HCT116 (cell line): ENCODE results near the gene LAYN. TPM values are rescaled to one million over a fixed set of nuclear protein-coding genes. Genes with fewer than 3 reads are reported as not detected.
A peak's percentile ranks its signal among the peaks of the same experiment; 100 is the strongest.

Experiments
- ATAC-seq: fragments of 200-7000 bp; cut with Tn5 transposase; 2 replicates; pipeline ENCODE4 v1.9.1; 2020; ENCODE audit warnings: mild to moderate bottlenecking, moderate library complexity
- BruUV-seq: library from RNA; stranded (reverse); fragments of 400-500 nt; replicated peaks from 2 replicates; lab custom pipeline; 2021; lab: Mats Ljungman, UMichigan
- CTCF ChIA-PET: fragments of 300-600 bp; sonication (Branson Sonifier 250); formaldehyde crosslinking; loops from one replicate; lab custom pipeline; 2021; ENCODE audit warnings: antibody characterized with exemption; lab: Charles Lee
- POLR2A ChIA-PET: fragments of 300-600, 350-600 bp; sonication (Branson Sonifier 250); formaldehyde crosslinking; loops from one replicate; lab custom pipeline; 2021; ENCODE audit warnings: antibody characterized with exemption; lab: Charles Lee
- RAD21 ChIA-PET, 2 experiments: fragments of 300-600 bp; sonication (Branson Sonifier 250); formaldehyde crosslinking; loops; one replicate each; lab custom pipeline; 2023; ENCODE audit warnings: low total read pairs in 2 of 2; ENCODE audit not compliant: uncharacterized antibody in 2 of 2, unreplicated experiment in 2 of 2, low non-redundant PET in 1 of 2; lab: Charles Lee
- DNase-seq: peaks from one replicate; pipeline ENCODE4 v3.0.0-alpha.2; 2010; ENCODE audit warnings: low read depth, low spot score
- H2AFZ ChIP-seq: fragments of 200-600 bp; shearing (Covaris generic), sonication (generic); 2 replicates; pipeline ENCODE4 v1.6.1; 2017; ENCODE audit warnings: low read depth, mixed run types, mixed read lengths, antibody characterized with exemption, low read length; ENCODE audit not compliant: poor library complexity, severe bottlenecking
- H3K27ac ChIP-seq: 2 replicates; pipeline ENCODE4 v1.5.1; 2012; ENCODE audit warnings: low read depth, low read length
- H3K27me3 ChIP-seq: fragments of 200-600 bp; sonication (generic); 2 replicates; pipeline ENCODE4 v1.6.1; 2016; ENCODE audit warnings: mixed run types, low read length, mixed read lengths; ENCODE audit not compliant: insufficient read depth
- H3K36me3 ChIP-seq, 2 experiments: fragments of 200-500 bp in 1 of 2; fragments of 200-600 bp in 1 of 2; sonication (Bioruptor generic) in 1 of 2; sonication (generic) in 1 of 2; 2 replicates each; pipeline versions ENCODE4 v1.5.1 to v1.6.1; 2014 to 2016; ENCODE audit warnings: low read length in 2 of 2, inconsistent platforms in 1 of 2, mixed read lengths in 1 of 2, mixed run types in 1 of 2; ENCODE audit not compliant: insufficient read depth in 2 of 2, control insufficient read depth in 1 of 2
- H3K4me1 ChIP-seq, 2 experiments: fragments of 200-600 bp in 1 of 2; sonication (generic) in 1 of 2; 2 replicates each; pipeline versions ENCODE4 v1.5.1 to v1.6.1; 2012 to 2017; ENCODE audit warnings: low read length in 2 of 2, inconsistent platforms in 1 of 2, mild to moderate bottlenecking in 1 of 2, mixed read lengths in 1 of 2, mixed run types in 1 of 2, moderate library complexity in 1 of 2; ENCODE audit not compliant: insufficient read depth in 2 of 2, control insufficient read depth in 1 of 2
- H3K4me2 ChIP-seq: fragments of 200-600 bp; sonication (generic); 2 replicates; pipeline ENCODE4 v1.6.1; 2017; ENCODE audit warnings: mixed run types, low read length, mixed read lengths
- H3K4me3 ChIP-seq, 2 experiments: fragments of 200-600 bp in 1 of 2; sonication (generic) in 1 of 2; replicated peaks in 1 of 2; 2 replicates each; pipeline ENCODE4 v1.5.1; 2011 to 2016; ENCODE audit warnings: low read length in 2 of 2, control low read depth in 1 of 2, low read depth in 1 of 2, mild to moderate bottlenecking in 1 of 2, mixed read lengths in 1 of 2, mixed run types in 1 of 2
- H3K79me2 ChIP-seq: fragments of 200-600 bp; sonication (generic); 2 replicates; pipeline ENCODE4 v1.6.1; 2017; ENCODE audit warnings: mild to moderate bottlenecking, mixed run types, low read length, moderate library complexity, mixed read lengths; ENCODE audit not compliant: insufficient read depth
- H3K9ac ChIP-seq: fragments of 200-600 bp; sonication (generic); 2 replicates; pipeline ENCODE4 v1.6.1; 2016; ENCODE audit warnings: low read length, mixed read lengths
- H3K9me2 ChIP-seq: fragments of 200-600 bp; sonication (generic), shearing (Covaris generic); 2 replicates; pipeline ENCODE4 v1.6.1; 2017; ENCODE audit warnings: mixed run types, mild to moderate bottlenecking, moderate library complexity; ENCODE audit not compliant: insufficient read depth
- H3K9me3 ChIP-seq, 2 experiments: fragments of 200-500 bp in 1 of 2; fragments of 200-600 bp in 1 of 2; sonication (Bioruptor generic) in 1 of 2; sonication (generic) in 1 of 2; 2 replicates each; pipeline ENCODE4 v1.6.1; 2014 to 2017; ENCODE audit warnings: low read length in 2 of 2, mixed read lengths in 2 of 2, inconsistent platforms in 1 of 2, low read depth in 1 of 2, mild to moderate bottlenecking in 1 of 2, mixed run types in 1 of 2, moderate library complexity in 1 of 2; ENCODE audit not compliant: control insufficient read depth in 1 of 2, insufficient read depth in 1 of 2
- H4K20me1 ChIP-seq: fragments of 200-600 bp; sonication (generic), shearing (Covaris generic); 2 replicates; pipeline ENCODE4 v1.6.1; 2017; ENCODE audit warnings: mixed run types, mild to moderate bottlenecking, moderate library complexity; ENCODE audit not compliant: insufficient read depth
- ATF3 ChIP-seq: IDR thresholded peaks from 2 replicates; pipeline ENCODE4 v1.6.1; 2012
- CBX3 ChIP-seq: IDR thresholded peaks from 2 replicates; pipeline ENCODE4 v1.6.1; 2012; ENCODE audit warnings: low read depth
- CEBPB ChIP-seq: IDR thresholded peaks from 2 replicates; pipeline ENCODE4 v1.6.1; 2012; ENCODE audit warnings: low read depth
- EGR1 ChIP-seq: IDR thresholded peaks from 2 replicates; pipeline ENCODE4 v1.6.1; 2012; ENCODE audit warnings: low read depth
- ELF1 ChIP-seq: IDR thresholded peaks from 2 replicates; pipeline ENCODE4 v1.6.1; 2012; ENCODE audit warnings: low read depth, borderline replicate concordance
- MAX ChIP-seq: IDR thresholded peaks from 2 replicates; pipeline ENCODE4 v1.6.1; 2012
- POLR2AphosphoS5 ChIP-seq: IDR thresholded peaks from 2 replicates; pipeline ENCODE4 v1.6.1; 2011; ENCODE audit warnings: mild to moderate bottlenecking, low read depth, low read length, moderate library complexity
- RAD21 ChIP-seq: IDR thresholded peaks from 2 replicates; pipeline ENCODE4 v1.6.1; 2012; ENCODE audit warnings: low read depth, mild to moderate bottlenecking
- SIN3A ChIP-seq: IDR thresholded peaks from 2 replicates; pipeline ENCODE4 v1.6.1; 2012; ENCODE audit warnings: low read depth
- SRF ChIP-seq: IDR thresholded peaks from 2 replicates; pipeline ENCODE4 v1.6.1; 2012; ENCODE audit warnings: low read depth
- TCF7L2 ChIP-seq: IDR thresholded peaks from 2 replicates; pipeline ENCODE4 v1.7.0; 2011; ENCODE audit warnings: borderline replicate concordance, inconsistent platforms; ENCODE audit not compliant: insufficient read depth, insufficient read length; ENCODE audit errors: extremely low read depth
- YY1 ChIP-seq: IDR thresholded peaks from 2 replicates; pipeline ENCODE4 v1.6.1; 2011; ENCODE audit warnings: low read length, low read depth, moderate library complexity, mild to moderate bottlenecking; ENCODE audit not compliant: insufficient replicate concordance; ENCODE audit errors: extremely low read depth
- ZBTB33 ChIP-seq: IDR thresholded peaks from 2 replicates; pipeline ENCODE4 v1.6.1; 2011; ENCODE audit warnings: mild to moderate bottlenecking, low read length, moderate library complexity; ENCODE audit not compliant: insufficient replicate concordance; ENCODE audit errors: extremely low read depth
- ZFX ChIP-seq: fragments of 450-650 bp; IDR thresholded peaks from 2 replicates; pipeline ENCODE4 v1.6.1; 2017
- intact Hi-C: fragments of 100-400 bp; cut with micrococcal nuclease; formaldehyde crosslinking; loops from 2 replicates; pipeline ENCODE4 v1.10.0; 2022
- total RNA-seq: library from RNA; stranded (reverse); gene quantifications from one replicate; pipeline ENCODE4 v1.2.1, GENCODE V29; 2021; ENCODE audit not compliant: unreplicated experiment

The LAYN gene
- total RNA-seq, 1 experiment from 2014 or later = not detected

- BruUV-seq = no TSS peak
Observed at GRCh38 chr11:111602865-111603610, 62.5 kb downstream of the LAYN start.

DNA sequence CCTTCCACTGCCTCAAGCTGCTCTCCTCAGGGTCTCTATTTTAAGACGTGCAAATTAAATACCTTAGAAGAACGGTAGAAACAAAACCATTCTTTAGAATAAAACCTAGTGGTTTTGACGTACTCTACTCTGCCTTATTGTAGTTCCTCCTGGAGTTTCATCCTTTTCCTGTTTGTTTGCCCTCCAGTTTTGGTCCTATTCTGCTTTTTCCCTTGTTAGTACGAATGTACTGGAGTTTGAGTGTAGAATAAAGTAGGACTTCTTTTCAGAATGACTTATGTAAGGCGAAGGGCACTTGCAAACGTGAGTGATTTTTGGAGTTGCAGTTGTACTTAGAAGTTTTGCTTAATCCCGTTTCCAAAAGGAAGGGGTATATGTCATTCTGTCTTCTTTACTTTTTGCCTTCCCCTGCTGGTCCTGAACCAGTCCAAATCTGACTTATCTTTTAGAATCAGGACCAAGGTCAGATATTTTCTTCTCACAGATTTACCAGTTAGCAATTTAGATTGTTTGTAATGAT is 63.2 kb downstream of the LAYN start:
- no peak overlapping the region for H3K27ac ChIP-seq
- no peaks in the 10 kb centered on the region for H3K9me3 ChIP-seq
- H3K4me3 ChIP-seq = peak overlapping the region; percentile 73 to 76
- no peak overlapping the region for H2AFZ ChIP-seq
- ATAC-seq (no peak), DNase-seq (no peak)
- H3K4me1 ChIP-seq = peaks cover 9 to 27% of the 10 kb centered on the region in 2 experiments; a peak in 3 of 4 replicates
- H4K20me1 ChIP-seq = peaks cover 6% of the 10 kb centered on the region; the same call in 1 of the 2 replicates
- H3K27me3 ChIP-seq = no peaks in the 10 kb centered on the region
- H3K36me3 ChIP-seq = no peaks in the 10 kb centered on the region
- intact Hi-C loops = no loop called here
- H3K4me2 ChIP-seq = peak overlapping the region; percentile 88
- H3K79me2 ChIP-seq = peaks cover 57% of the 10 kb centered on the region
- ChIA-PET POLR2A (interaction anchor here (1.0 to 1.5 kb wide), 2 partner anchors 8 to 173 kb away, joined by 3 to 4 read pairs; no protein-coding TSS in a partner anchor), RAD21 (no interaction called here), CTCF (interaction anchor here (0.5 to 1.5 kb wide), 27 partner anchors 9 to 243 kb away, joined by 3 to 17 read pairs (median 5); no protein-coding TSS in a partner anchor)
- H3K9me2 ChIP-seq = no peaks in the 10 kb centered on the region
- BruUV-seq = TSS peak; percentile 52
- peak overlapping the region; percentile 91 for H3K9ac ChIP-seq
- TF ChIP-seq EGR1 (no peak), ATF3 (no peak), SRF (no peak), YY1 (no peak), ELF1 (no peak), TCF7L2 (no peak), SIN3A (no peak), ZFX (no peak), CBX3 (no peak), RAD21 (no peak), MAX (no peak), POLR2AphosphoS5 (no peak), ZBTB33 (no peak)

More at GRCh38 chr11:111602865-111603610, 62.5 kb downstream of the LAYN start:
- RAD21 ChIA-PET = interaction anchor here in 1 of 2 experiments (1.0 kb wide), 1 partner anchor 174 kb away, joined by 3 read pairs; no protein-coding TSS in a partner anchor
- intact Hi-C loops = loop anchor here (1.0 kb wide), 2 partner anchors 174 to 238 kb away; no protein-coding TSS in a partner anchor
- POLR2A ChIA-PET = interaction anchor here (1.1 to 1.5 kb wide), 2 partner anchors 163 to 174 kb away, joined by 3 to 4 read pairs; partner anchors contain the start of gene PPP2R1B
- Histone ChIP-seq H3K4me2 (peak overlapping the region; percentile 88), H3K79me2 (peaks cover 51% of the 10 kb centered on the region), H3K4me3 (peak overlapping the region; percentile 73 to 76), H3K27ac (peak overlapping the region; percentile 72; the same call in 1 of the 2 replicates), H4K20me1 (peaks cover 6% of the 10 kb centered on the region; the same call in 1 of the 2 replicates), H3K36me3 (no peaks in the 10 kb centered on the region), H3K27me3 (no peaks in the 10 kb centered on the region), H3K9ac (peak overlapping the region; percentile 91), H2AFZ (no peak overlapping the region), H3K4me1 (peaks cover 9 to 27% of the 10 kb centered on the region in 2 experiments; a peak in 3 of 4 replicates), H3K9me2 (no peaks in the 10 kb centered on the region), H3K9me3 (no peaks in the 10 kb centered on the region)
- TF ChIP-seq MAX (0 out of 2 replicates have a peak, but pooled peaks have one; percentile 19), CEBPB (no peak)
- ATAC-seq = peak; percentile 10
- DNase-seq = no peak
- CTCF ChIA-PET = interaction anchor here (0.5 to 1.5 kb wide), 3 partner anchors 15 to 239 kb away, joined by 3 to 5 read pairs (median 3); no protein-coding TSS in a partner anchor
